ENCODE results near the gene GLRX2.
"Not testable (repeated sequence)": the region's sequence is repeated elsewhere in the genome, so short reads cannot be mapped to it uniquely, and the experiment has no call there.

Gene GLRX2

DNA sequence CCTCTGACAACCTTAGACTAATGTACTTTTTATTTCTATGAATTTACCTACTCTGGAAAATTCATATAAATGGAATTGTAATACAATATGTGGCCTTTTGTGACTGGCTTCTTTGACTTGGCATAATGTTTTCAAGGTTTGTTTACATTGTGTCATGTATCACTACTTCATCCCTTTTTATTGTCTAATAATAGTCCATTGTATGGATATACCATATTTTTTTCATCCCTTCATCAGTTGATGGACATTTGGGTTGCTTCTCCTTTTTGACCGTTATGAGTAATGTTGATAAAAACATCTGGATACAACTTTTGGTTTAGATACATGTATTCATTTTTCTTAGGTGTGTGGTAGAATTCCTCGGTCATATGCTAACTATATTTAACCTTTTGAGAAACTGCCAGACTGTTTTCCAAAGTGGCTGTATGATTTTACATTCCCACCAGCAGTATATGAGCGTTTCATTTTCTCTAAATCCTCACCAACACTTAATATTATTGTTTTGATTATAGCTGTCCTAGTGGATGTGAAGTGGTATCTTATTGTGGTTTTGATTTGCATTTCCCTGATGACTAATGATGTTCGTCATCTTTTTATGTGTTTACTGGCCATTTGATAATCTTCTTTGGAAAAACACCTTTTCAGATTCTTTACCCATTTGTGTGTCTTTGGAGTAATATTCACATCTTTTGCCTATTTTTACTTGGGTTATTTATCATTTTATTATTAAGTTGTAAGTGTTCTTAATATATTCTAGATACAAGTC is 42.3 kb downstream of the GLRX2 start:
- DNase-seq = no peak

- peak; percentile 21 for DNase-seq
Measured at GRCh38 chr1:193060938-193061337, 44.3 kb downstream of the GLRX2 start.

GRCh38 chr1:193060406-193060805 is 44.8 kb downstream of the GLRX2 start:
- DNase-seq = no peak

GRCh38 chr1:193060115-193060403 is 45.2 kb downstream of the GLRX2 start:
- no peak for DNase-seq

- DNase-seq = peak; percentile 99
Measured at GRCh38 chr1:193059282-193060114, 45.7 kb downstream of the GLRX2 start, which contains the start of the genes RO60 and UCHL5. TSS of gene RO60 (plus strand) at chr1:193059612. CDS start at chr1:193069055, 9,443 bp downstream. TSS of gene UCHL5 (minus strand) at chr1:193059360. CDS start at chr1:193059260, 100 bp downstream.

DNA sequence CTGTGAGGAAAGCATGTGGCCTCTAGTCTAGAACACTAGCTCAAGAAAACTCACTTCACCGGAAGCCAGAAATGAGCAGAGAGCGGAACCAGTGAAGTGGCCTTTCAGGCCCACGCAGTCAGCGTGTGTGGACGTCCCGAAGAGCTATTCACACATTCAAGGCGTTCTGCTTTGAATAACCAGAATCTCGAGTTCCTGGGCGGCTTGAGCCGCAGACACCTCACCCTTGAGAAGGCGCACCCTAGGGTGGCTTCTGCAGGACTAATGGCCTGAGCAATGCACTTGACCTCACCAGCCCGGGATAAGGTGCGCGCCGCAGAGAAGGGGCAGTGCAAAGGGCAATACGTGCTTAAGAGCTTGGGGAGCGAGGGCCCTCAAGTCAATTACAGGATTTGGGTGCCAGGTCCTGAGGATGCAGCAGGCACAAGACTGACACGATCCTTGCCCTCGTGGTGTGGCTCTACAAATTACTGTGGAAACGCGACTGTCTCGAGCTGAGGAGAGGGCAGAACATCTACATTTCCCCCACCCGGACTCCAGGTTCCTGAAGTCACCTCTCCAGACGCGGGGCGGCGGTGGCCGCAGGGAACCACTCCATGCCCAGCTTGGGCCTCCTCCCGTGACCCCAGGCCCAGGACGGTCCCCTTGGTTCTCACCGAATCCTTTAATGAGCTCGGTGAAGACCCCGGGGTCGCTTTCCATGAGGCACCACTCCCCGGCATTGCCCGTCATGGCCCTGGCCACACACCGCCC is 46.5 kb downstream of the GLRX2 start:
- DNase-seq = peak; percentile 28

DNA sequence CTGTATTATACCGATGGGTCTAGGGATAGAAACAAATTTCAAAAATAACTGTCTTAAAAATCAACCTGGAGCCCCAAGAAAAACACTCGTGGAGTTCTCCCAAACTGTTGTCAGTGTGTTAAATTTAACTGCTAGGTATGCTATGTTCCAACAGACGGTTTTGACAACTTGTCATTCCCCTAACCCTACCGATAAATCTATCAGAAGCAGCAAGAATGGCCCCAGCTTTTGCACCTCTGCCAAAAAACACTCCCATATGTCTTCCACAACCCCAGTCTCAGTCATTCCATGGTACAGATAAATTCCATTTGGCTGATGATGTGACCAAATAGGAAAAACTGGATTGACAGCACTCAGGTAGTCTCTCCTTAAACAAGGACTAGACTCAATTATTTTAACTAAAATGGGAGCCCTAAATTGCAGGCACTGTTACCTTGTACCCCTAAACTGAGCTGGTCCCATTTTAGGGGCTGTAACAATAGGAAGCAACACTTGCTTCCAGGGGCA is 51.0 kb downstream of the GLRX2 start:
- no peak for DNase-seq

- not testable (repeated sequence) for DNase-seq
Measured at GRCh38 chr1:193048913-193049312, 56.3 kb downstream of the GLRX2 start.

Measured in fibroblast of skin of scalp (primary cell).